Head of caudate nucleus (tissue), 42 donors: ENCODE data around the gene PRPF40A.

Source experiments
- DNase-seq, 42 donors: peaks; one replicate each; pipeline versions ENCODE4 v3.0.0 to v3.0.0-alpha.2; 2020 to 2021; ENCODE audit warnings: mixed read lengths in 7 of 42
- intact Hi-C: fragments of 100-400 bp; cut with DNase I; formaldehyde crosslinking; loops from one replicate; pipeline ENCODE4 v1.15.0; 2022

Gene PRPF40A

GRCh38 chr2:152664725-152665124 lies 52.5 kb downstream of the PRPF40A start:
- DNase-seq: no peak
- intact Hi-C loops: no loop called here

- intact Hi-C loops: no loop called here
- no peak for DNase-seq
Observed at GRCh38 chr2:152661076-152661475, 56.2 kb downstream of the PRPF40A start.

- intact Hi-C loops: no loop called here
Observed at GRCh38 chr2:152658221-152658620, 59.0 kb downstream of the PRPF40A start.

GRCh38 chr2:152657043-152657442 lies 60.2 kb downstream of the PRPF40A start:
- intact Hi-C loops: no loop called here
- no peak for DNase-seq

More at GRCh38 chr2:152658221-152658620, 59.0 kb downstream of the PRPF40A start:
- no peak for DNase-seq

- intact Hi-C loops: no loop called here
Observed at GRCh38 chr2:152655880-152656279, 61.4 kb downstream of the PRPF40A start.

GRCh38 chr2:152651834-152652233 lies 65.4 kb downstream of the PRPF40A start:
- intact Hi-C loops: no loop called here
- DNase-seq: no peak

More at GRCh38 chr2:152655880-152656279, 61.4 kb downstream of the PRPF40A start:
- DNase-seq: no peak

GRCh38 chr2:152650768-152651371 lies 66.4 kb downstream of the PRPF40A start:
- no peak for DNase-seq
- intact Hi-C loops: no loop called here

GRCh38 chr2:152649997-152650396 lies 67.3 kb downstream of the PRPF40A start:
- intact Hi-C loops: loop anchor here (10.0 kb wide), 1 partner anchor 75 kb away; no protein-coding TSS in a partner anchor
- DNase-seq: no peak

- intact Hi-C loops: loop anchor here (10.0 kb wide), 1 partner anchor 76 kb away; no protein-coding TSS in a partner anchor
- no peak for DNase-seq
Observed at GRCh38 chr2:152648336-152648735, 68.9 kb downstream of the PRPF40A start.

GRCh38 chr2:152647552-152647951 lies 69.7 kb downstream of the PRPF40A start:
- intact Hi-C loops: loop anchor here (10.0 kb wide), 1 partner anchor 77 kb away; no protein-coding TSS in a partner anchor
- DNase-seq: peak in 35 of 42 donors; percentile 10 to 80 (median 49)

GRCh38 chr2:152646775-152647174 lies 70.5 kb downstream of the PRPF40A start:
- peak in 6 of 42 donors; percentile 17 to 60 (median 32) for DNase-seq
- intact Hi-C loops: loop anchor here (10.0 kb wide), 1 partner anchor 78 kb away; no protein-coding TSS in a partner anchor

GRCh38 chr2:152646264-152646663 lies 71.0 kb downstream of the PRPF40A start:
- DNase-seq: no peak
- intact Hi-C loops: loop anchor here (10.0 kb wide), 1 partner anchor 79 kb away; no protein-coding TSS in a partner anchor

GRCh38 chr2:152644189-152644873 lies 72.9 kb downstream of the PRPF40A start:
- DNase-seq: no peak
- intact Hi-C loops: loop anchor here (10.0 kb wide), 1 partner anchor 80 kb away; no protein-coding TSS in a partner anchor

- intact Hi-C loops: no loop called here
- no peak for DNase-seq
Observed at GRCh38 chr2:152638590-152638989, 78.7 kb downstream of the PRPF40A start.

- no peak for DNase-seq
- intact Hi-C loops: no loop called here
Observed at GRCh38 chr2:152638056-152638455, 79.2 kb downstream of the PRPF40A start.

- intact Hi-C loops: no loop called here
- DNase-seq: no peak
Observed at GRCh38 chr2:152637251-152637650, 80.0 kb downstream of the PRPF40A start.

GRCh38 chr2:152635635-152636298 lies 81.5 kb downstream of the PRPF40A start:
- peak in 40 of 42 donors; percentile 15 to 90 (median 72) for DNase-seq

GRCh38 chr2:152632736-152633135 lies 84.5 kb downstream of the PRPF40A start:
- DNase-seq: no peak

More at GRCh38 chr2:152635635-152636298, 81.5 kb downstream of the PRPF40A start:
- intact Hi-C loops: no loop called here

GRCh38 chr2:152630466-152630865 lies 86.8 kb downstream of the PRPF40A start:
- intact Hi-C loops: loop anchor here (5.0 kb wide), 1 partner anchor 453 kb away; the partner anchor contains the start of gene STAM2
- no peak for DNase-seq

More at GRCh38 chr2:152632736-152633135, 84.5 kb downstream of the PRPF40A start:
- intact Hi-C loops: loop anchor here (5.0 kb wide), 1 partner anchor 455 kb away; the partner anchor contains the start of gene STAM2
